Activated CD8-positive, alpha-beta memory T cell treated with anti-CD3 and anti-CD28 coated beads, Interleukin-2, amount 50 U/mL, for 4 hours (primary cell): ENCODE results near the gene ZFAND2A.
"Not testable (repeated sequence)": the region's sequence is repeated elsewhere in the genome, so short reads cannot be mapped to it uniquely, and the experiment has no call there.

ENCODE experiments used
- DNase-seq: peaks from one replicate; pipeline ENCODE4 v3.0.0-alpha.2; 2020

The ZFAND2A gene, protein sequence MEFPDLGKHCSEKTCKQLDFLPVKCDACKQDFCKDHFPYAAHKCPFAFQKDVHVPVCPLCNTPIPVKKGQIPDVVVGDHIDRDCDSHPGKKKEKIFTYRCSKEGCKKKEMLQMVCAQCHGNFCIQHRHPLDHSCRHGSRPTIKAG

DNA sequence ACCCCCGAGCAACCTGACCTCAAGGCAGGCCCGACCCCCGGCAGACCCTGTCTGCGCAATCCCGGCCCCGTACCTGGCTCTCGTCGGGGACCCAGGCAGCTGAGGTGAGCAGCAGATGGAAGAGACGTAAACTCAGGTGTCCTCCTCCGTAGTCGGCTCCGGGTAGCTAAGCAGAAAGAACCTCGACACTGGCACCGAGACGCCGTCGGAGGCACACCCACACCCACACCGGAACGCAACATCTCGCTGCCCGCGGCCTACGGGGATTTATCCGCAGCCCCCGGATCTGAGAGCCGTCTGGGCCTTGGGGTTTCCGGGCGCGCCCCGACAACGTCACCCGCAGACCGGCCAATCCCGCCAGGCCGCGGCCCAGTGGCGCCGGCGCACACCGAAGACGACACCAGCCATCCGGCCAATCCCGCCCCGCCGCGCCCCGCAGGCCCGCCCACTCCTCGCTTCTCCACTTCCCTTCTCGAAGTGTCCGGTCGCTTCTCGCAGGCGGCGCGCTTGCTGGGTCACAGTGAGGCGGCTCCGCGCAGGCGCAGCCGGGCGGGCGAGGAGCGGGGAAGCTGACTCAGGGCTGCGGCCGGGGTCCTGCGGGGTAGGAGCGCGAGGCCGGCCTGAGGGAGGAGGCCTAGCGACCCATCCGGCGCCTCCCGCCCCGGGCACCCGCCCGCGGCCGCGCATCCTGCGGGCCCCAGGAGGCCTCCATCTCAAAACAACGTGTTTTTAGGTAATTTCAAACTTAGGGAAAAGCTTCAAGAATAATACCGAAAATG lies at the start of gene ZFAND2A:
Gene ZFAND2A (minus strand): TSS at position 306 of the 779 bp plus-strand sequence. CDS start 1,984 bp downstream, outside the sequence.
- peak; percentile 98 for DNase-seq

DNA sequence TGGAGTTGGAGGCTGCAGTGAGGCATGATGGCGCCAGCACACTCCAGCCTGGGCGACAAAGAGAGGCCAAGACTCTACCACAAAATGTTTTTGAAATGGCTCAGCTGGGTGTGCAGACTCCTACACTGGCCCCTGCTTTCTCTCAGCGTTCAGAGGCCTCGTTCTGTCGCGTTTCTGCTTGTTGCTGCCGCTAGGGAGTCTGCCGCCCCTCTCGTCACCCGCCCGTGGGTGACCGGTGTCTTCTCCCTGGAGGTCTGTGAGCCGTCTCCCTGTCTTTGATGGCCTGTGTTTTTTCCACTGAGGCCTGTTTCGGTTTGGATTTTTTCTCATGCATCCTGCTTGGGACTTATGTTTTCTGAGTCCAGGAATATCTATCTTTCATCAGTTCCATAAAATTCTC lies 49.1 kb upstream of the ZFAND2A start:
- DNase-seq: no peak

DNA sequence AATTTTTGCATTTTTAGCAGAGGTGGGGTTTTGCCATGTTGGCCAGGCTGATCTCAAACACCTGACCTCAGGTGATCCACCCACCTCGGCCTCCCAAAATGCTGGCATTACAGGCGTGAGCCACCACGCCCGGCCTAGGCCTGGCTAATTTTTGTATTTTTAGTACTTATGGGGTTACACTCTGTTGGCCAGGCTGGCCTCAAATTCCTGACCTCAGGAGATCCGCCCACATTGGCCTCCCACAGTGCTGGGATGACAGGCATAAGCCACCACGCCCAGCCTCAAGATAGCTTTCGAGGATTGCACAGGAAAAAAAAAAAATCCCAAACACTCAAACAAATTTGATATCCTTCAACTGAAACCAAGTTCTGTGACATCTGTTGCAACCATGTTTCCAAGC lies 45.7 kb upstream of the ZFAND2A start:
- DNase-seq: not testable (repeated sequence)

DNA sequence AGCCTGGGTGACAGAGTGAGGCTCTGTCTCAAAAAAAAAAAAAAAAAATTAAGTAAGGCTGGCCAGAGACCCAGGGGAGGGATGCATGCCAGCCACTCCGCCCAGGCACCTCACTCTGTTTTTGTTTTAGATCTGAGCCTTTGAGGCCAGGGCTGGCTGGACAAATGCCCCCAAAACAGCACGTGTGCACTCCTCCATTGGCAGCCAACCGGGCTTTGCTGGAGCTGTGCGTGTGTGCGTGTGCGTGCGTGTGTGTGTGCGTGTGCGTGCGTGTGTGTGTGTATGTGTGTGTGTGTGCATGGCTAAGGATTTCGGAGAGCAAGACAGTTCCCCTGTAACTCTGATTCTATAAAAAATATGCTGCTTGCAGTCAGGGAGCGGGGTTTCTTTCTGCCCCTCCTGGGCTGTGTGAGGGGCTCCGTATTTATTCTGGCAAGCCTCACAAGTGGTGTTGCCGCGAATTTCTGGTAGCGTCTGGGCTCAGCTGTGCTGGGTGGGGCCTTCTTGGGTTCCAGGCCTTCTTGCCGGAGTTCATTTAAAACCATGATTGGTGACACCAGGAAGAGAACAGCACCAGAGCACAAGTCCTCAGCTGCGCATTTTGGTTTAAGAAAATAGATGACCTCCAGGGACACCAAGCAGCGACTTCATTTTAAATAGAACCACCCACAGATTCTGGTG lies 44.6 kb upstream of the ZFAND2A start:
- no peak for DNase-seq

DNA sequence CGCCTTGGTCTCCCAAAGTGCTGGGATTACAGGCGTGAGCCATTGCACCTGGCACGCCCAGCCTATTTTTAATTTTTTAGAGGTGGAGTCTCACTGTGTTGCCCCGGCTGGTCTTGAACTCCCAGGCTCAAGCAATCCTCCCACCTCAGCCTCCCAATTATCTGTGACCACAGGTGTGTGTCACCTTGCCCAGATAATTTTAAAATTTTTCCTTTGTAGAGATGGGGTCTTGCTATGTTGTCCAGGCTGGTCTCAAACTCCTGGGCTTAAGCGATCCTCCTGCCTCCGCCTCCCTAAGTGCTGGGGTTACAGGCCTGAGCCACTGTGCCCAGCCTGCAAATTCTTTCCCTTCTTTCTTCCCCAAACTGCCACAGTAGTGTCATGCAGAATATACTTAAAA lies 42.9 kb upstream of the ZFAND2A start:
- not testable (repeated sequence) for DNase-seq

DNA sequence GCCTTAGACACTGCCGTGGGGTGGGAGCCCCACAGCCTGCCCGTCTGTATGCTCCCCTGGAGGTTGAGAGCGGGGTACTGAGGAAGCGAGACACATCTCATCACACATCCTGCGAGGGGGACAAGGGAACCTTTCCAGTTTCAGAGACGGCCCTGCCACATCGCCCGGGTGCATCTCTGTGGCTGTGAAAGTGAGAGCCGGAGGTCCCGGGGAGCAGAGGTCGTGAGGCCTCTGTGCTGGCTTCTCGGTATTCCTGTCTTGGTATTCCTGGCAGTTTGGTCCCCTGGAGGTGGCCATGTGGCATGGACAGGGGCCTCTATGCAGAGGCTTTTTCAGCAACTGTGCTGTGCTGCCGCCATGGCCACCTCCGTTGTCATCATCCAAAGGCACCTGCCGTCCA lies 41.9 kb upstream of the ZFAND2A start:
- DNase-seq: no peak

DNA sequence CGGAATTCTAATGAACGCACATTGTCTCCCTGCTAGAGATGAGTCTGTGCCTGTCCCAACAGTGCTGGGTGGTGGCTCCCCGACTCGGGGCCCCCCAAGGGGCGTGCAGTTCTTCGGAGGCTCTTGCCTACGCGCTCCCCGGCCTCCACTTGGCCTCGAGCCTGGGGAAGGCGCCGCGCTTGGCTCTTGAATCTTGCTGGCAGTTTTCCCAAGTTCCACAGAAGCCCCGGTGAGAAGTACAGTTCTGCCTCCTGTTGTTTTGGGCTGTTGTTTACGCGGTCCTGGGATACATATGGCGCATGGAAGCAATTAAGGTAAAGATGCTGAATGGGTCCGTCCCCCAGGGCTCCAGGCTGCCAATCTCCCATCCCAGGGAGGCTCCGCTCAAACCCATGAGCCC lies 40.0 kb upstream of the ZFAND2A start:
- no peak for DNase-seq

DNA sequence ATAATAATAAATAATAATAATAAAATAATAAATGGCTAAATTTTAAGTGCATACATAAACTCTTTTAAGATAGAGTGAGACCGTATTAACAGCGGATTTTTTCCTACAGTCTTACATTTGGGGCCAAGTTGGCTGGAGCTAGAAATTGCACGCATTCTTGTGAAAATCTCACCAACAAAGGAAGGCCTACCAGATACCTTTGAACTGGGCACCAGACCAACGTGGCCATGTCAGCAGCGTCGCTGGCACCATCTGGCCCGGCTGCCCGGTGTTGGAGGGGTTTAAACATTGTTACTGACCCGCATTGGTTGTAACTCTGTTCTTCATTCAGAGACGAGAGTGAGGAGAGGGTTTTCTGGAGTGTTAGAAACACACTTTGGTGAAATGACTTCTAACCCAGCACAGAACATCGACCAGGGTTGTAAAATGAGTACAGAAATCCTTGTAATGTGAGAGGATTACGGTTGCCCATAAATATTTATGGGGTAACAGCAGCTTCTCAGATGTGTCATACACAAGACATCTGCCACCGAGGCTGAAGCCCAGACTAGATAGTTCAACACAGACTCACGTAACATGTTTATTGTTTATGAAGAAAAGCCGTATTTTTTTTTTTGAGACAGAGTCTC lies 38.1 kb upstream of the ZFAND2A start:
- DNase-seq: no peak

DNA sequence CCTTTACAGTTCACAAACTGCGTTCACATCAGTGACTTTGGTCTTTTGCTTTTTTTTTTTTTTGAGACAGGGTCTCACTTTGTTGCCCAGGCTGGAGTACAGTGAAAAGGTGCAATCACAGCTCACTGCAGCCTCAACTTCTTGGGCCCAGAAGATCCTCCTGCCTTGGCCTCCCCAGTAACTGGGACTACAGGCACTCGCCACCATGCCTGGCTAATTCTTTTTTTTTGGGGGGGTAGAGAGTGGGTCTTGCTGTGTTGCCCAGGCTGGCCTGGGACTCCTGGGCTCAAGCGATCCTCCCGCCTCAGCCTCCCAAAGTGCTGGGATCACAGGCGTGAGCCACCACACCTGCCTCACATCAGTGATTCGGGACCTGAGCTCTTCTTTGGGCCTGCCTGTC lies 37.0 kb upstream of the ZFAND2A start:
- DNase-seq: no peak

DNA sequence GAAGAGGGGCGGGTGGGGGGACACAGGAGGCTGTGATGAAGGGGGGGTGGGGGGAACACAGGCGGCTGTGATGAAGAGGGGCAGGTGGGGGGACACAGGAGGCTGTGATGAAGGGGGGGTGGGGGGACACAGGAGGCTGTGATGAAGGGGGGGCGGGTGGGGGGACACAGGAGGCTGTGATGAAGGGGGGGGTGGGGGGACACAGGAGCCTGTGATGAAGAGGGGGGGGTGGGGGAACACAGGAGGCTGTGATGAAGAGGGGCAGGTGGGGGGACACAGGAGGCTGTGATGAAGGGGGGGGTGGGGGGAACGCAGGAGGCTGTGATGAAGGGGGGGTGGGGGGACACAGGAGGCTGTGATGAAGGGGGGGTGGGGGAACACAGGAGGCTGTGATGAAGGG lies 36.4 kb upstream of the ZFAND2A start:
- DNase-seq: not testable (repeated sequence)

DNA sequence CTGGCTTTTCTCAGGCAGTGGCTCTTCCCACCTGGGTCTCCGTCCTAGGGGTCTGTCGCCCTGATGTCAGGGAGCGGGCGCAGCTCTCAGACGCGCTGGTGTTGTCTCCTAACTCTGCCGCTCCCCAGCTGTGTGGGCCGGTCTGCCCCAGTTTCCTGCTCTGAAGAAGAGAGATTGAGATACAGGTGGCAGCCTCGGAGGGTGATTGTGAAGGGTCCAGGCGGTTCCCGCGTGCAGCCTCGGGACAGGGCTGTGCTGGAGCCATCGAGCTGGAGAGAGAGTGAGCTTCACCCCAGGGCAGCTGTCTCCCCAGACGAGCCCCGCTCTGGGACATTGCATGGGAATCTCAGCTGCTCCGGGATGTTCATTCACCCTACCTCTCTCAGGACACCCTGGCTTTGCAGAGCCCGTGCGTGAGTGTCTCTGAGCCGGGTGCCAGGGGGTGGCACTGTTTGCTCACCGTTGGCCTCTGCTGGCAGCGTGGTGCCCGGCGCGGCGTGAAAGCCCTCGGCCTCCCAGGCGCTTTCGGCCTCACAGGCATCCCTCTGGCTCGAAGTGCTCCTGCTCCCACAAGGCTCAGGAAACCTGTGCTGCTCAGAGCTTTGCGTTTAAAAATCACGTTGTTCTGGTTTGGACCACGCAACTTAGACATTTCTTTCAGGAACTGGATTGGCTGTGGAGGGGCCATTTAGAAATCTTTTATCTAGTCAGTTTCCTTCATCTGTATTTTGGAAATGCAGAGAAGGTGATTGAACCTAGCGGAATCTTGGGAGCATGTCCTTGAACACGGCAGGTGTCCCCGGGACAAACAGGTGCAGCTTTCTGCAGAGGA lies 33.8 kb upstream of the ZFAND2A start:
- DNase-seq: peak; percentile 41

DNA sequence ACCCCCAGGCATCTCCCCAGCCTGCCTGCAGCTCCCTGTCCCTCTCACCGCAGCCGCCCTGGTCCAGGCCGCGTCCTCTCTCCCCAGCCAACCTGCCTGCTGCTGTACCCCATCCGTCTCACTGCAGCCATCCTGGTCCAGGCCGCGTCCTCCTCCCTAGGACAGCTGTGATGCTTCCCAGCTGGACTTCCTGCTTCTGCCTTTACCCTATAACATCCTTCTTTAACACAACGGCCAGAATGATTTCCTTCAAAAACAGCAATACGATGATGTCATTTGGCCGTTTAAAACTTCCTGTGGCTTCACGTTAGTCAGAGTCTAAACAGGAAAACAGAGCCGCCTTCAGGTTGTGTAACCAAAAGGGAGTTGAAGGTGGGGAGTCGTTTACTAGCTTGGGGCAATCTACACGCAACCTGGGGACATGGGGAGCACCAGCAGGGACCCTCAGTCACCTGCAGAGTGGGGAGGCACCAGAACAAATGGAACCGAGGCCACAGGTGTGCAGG lies 32.2 kb upstream of the ZFAND2A start:
- no peak for DNase-seq

DNA sequence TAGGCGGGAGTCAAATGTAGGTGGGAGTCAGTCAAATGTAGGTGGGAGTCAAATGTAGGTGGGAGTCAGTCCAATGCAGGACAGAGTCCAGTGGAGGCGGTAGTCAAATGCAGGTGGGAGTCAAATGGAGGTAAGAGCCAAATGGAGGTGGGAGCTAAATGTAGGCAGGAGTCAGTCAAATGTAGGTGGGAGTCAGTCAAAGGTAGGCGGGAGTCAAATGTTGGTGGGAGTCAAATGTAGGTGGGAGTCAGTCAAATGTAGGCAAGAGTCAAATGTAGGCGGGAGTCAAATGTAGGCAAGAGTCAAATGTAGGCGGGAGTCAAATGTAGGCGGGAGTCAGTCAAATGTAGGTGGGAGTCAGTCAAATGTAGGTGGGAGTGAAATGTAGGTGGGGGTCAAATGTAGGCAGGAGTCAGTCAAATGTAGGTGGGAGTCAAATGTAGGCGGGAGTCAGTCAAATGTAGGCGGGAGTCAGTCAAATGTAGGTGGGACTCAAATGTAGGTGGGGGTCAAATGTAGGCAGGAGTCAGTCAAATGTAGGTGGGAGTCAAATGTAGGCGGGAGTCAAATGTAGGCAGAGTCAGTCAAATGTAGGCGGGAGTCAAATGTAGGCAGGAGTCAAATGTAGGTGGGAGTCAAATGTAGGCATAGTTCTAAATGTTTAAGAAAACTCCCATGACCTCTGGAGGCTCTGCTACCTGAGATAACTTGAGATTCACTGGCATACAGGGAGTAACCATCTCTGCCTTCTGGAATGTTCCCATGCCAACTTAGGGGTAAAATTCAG lies 30.2 kb upstream of the ZFAND2A start:
- DNase-seq: no peak

DNA sequence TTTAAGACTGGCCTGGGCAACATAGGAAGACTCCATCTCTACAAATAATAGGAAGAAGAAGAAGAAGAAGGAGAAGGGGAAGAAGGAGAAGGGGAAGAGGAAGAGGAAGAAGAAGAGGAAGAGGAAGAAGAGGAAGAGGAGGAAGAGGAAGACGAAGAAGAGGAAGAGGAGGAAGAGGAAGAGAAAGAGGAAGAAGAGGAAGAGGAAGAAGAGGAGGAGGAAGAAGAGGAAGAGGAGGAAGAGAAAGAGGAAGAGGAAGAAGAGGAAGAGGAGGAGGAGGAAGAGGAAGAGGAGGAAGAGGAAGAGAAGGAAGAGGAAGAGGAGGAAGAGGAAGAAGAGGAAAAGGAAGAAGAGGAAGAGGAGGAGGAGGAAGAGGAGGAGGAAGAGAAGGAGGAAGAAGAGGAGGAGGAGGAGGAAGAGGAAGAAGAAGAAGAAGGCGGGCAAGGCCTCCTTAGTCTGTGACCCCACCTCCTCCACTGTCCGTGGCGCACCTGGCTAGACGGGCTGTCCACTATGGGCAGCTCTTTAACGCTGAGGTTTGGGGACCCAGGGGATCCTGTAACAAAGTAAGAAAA lies 28.8 kb upstream of the ZFAND2A start:
- no peak for DNase-seq

DNA sequence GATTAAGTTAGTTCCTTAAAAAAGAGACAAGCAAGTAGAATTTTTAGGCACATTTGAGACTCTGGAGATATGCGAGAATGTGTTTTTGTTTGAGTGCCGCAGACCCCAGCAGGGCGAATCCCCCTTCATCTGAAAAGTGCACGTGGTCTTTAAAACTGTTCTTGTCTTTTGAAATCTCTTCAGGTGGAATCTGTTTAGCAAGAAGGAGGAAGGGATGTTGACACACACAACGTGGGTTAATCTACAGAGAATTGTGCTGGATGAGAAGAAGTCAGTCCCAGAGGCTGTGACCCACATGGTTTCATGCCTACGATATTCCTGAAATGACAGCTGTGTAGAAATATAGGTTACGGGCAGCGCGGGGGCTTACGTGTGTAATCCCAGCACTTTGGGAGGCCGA lies 27.1 kb upstream of the ZFAND2A start:
- no peak for DNase-seq

DNA sequence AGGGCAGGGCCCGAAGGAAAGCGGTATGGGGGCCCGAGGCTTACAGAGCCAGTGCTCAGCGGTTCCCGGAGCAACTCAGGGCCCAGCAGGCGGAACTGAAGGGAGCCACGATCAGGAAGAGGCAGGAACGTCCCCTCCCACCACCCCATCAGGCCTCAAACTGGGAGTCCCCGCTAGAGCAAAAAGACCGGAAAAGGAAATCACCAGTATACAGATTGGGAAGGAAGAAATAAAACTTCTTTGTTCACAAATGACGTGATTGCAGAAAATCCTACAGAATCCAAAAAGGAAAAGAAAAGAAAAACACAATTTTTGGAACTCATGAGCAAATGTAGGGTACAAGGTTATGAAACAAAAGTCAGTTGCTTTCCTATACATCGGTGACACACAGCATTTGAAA lies 21.6 kb upstream of the ZFAND2A start:
- DNase-seq: no peak

DNA sequence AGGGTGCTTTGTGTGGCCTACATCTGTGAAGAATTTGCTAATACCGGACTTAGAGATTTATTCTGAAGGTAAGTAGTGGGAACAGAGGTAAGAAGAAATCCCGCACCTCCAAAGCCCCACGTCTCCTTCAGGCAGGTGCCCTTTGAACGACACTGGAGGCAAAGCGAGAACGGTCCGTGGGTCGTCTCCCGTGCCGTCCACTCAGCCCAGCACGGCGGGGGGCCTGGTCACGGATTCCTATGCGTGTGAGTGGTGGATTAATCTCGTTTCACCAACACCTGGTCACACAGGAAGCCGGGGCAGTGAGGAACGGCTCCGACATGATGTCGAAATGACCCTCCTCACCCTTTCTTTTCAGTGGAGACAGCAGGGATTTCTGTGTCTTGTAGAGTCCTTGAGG lies 21.0 kb upstream of the ZFAND2A start:
- DNase-seq: no peak

DNA sequence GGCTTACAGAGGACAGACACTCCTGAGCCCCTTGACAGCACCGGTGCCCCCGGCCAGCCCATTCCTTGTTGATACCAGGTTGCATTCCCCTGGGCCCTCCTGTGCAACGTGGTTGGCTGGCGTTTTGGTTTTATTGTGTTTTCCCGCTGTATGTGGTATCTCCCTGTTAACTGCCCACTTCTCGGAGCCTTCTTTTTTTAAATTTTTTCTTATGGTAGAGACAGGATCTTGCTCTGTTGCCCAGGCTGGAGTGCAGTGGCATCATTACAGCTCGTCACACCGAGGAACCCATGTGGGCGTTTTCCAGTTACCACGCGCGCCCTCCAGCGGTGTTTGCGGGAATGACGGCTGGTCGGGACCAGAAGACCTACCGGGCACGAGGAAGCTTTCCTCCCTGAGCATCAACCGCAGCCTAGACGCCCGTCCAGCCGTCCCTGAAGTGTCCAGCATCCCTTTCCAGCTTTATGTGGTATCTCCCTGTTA lies 16.9 kb upstream of the ZFAND2A start:
- DNase-seq: peak; percentile 73

DNA sequence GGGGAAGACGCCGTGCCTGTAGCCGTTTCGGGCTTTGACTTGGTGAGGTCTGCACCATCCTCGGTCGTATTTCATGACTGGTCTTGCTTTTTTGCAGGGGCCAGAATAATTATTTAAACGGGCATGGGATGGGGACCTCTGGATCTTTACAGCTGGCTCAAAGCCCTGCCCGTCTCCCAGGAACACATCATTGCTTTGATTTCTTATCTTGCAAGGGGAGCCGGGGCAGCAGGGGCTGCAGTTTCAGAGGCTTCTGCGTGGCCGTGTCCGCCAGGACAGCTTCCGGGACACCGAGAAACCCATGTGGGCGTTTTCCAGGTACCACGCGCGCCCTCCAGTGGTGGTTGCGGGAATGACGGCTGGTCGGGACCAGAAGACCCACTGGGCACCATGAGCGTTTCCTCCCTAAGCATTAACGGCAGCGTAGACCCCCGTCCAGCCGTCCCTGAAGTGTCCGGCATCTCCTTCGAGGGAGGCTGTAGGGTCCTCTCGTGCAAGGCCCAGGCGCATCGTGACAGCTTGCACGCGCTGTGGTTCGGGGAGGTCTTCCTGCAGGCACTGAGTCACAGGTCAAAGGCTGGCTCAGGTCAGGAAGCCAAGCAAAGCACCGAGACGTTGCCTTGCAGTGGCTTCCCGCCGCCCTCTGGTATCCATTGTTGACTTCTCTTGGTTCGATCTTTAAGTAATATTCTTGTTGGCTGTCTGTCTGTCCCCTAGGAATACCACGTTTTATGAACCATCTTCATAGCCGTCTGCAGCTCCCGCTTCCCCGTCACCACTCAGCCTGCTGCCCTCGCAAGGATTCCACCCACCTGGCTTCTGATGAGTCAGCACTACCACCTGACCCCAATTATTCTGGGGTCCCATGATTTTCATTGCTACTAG lies 16.2 kb upstream of the ZFAND2A start:
- peak; percentile 81 for DNase-seq

DNA sequence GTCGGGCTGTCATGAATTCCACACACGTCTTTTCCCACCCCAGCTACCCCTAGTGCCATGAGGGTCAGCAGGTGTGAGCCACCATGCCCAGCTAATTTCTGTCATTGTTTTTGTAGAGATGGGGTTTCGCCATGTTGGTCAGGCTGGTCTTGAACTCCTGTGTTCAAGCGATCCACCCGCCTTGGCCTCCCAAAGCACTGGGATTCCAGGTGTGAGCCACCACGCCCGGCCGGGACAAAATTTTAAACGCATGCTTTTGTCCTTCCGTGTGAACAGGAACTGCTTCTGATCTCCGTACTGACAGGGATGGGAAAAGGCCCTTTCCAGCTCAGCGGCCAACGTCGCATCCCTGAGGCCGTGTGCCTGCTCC lies 15.6 kb upstream of the ZFAND2A start:
- DNase-seq: no peak
